ENCODE results near the gene PRKN.

PRKN gene

GRCh38 chr6:161918109-161918531, 809.4 kb downstream of the PRKN start:
- no peak for TF ChIP-seq CTCF (IDR thresholded peaks at IDR 0.05; ENCODE audit: insufficient read depth, low read depth, low read length, missing control alignments)
- peak; percentile 2 for DNase-seq (ENCODE audit: low read depth)
- H3K4me3 ChIP-seq (ENCODE audit: low read length) = no peak overlapping the region

- H3K4me3 ChIP-seq (ENCODE audit: low read length) = no peak overlapping the region
- DNase-seq (ENCODE audit: low read depth) = no peak
- no peak for TF ChIP-seq CTCF (IDR thresholded peaks at IDR 0.05; ENCODE audit: insufficient read depth, low read depth, low read length, missing control alignments)
These were observed 809.9 kb downstream of the PRKN start for GRCh38 chr6:161917645-161918044.

- TF ChIP-seq CTCF (IDR thresholded peaks at IDR 0.05; ENCODE audit: insufficient read depth, low read depth, low read length, missing control alignments) = no peak
- no peak for DNase-seq (ENCODE audit: low read depth)
- no peak overlapping the region for H3K4me3 ChIP-seq (ENCODE audit: low read length)
These were observed 812.1 kb downstream of the PRKN start for GRCh38 chr6:161915456-161915964.

DNA sequence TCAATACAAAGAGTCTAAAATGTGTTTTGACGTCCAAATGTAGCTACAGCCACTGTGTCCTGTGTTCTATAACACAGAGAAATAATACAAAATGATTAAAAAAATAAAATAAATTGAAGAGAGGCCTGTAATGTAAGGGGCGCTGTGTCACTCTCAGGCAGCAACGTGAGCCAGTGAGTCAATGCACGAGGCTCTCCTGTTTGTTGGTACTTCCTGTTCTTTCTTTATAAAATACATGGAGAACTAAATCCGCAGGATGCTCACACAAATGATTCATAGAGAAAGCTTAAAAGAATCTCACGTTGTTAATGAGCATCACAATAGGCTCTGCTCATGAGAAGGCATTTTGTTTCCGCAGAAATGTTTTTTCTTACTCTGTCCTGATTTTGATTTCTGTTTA, 818.7 kb downstream of the PRKN start:
- H3K4me3 ChIP-seq (ENCODE audit: low read length) = no peak overlapping the region
- TF ChIP-seq CTCF (IDR thresholded peaks at IDR 0.05; ENCODE audit: insufficient read depth, low read depth, low read length, missing control alignments) = no peak
- no peak for DNase-seq (ENCODE audit: low read depth)

DNA sequence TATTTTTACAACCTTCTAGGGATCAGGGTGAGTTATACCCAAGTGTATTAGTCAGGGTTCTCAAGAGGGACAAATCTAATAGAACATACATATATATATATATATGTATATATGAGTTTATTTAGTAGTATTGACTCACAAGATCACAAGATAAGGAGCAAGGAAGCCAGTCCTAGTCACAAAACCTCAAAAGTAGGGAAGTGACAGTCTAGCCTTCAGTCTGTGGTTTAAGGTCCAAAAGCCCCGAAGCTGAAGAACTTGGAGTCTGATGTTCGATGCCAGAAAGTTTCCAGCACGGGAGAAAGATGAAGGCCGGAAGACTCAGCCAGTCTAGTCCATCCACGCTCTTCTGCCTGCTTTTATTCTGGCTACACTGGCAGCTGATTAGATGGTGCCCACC, 821.0 kb downstream of the PRKN start:
- no peak overlapping the region for H3K4me3 ChIP-seq (ENCODE audit: low read length)
- no peak for TF ChIP-seq CTCF (IDR thresholded peaks at IDR 0.05; ENCODE audit: insufficient read depth, low read depth, low read length, missing control alignments)
- no peak for DNase-seq (ENCODE audit: low read depth)

GRCh38 chr6:161903584-161904212, 823.9 kb downstream of the PRKN start:
- no peak for TF ChIP-seq CTCF (IDR thresholded peaks at IDR 0.05; ENCODE audit: insufficient read depth, low read depth, low read length, missing control alignments)
- DNase-seq (ENCODE audit: low read depth) = no peak
- no peak overlapping the region for H3K4me3 ChIP-seq (ENCODE audit: low read length)

Data from epithelial cell of esophagus (primary cell).